ENCODE measurements around the gene COL18A1.

Gene COL18A1

GRCh38 chr21:45470773-45471524 lies 66.0 kb downstream of the COL18A1 start:
- no peak for DNase-seq

- no peak for DNase-seq
These were observed 66.7 kb downstream of the COL18A1 start for GRCh38 chr21:45471525-45472221.

GRCh38 chr21:45472445-45473365 lies 67.7 kb downstream of the COL18A1 start:
- no peak for DNase-seq

- no peak for DNase-seq
These were observed 68.7 kb downstream of the COL18A1 start for GRCh38 chr21:45473496-45474322.

- DNase-seq = no peak
These were observed 69.5 kb downstream of the COL18A1 start for GRCh38 chr21:45474323-45474950.

GRCh38 chr21:45475004-45475685 lies 70.2 kb downstream of the COL18A1 start:
- no peak for DNase-seq

GRCh38 chr21:45475797-45476570 lies 71.0 kb downstream of the COL18A1 start:
- DNase-seq = no peak

- DNase-seq = no peak
These were observed 71.6 kb downstream of the COL18A1 start for GRCh38 chr21:45476582-45476981.

GRCh38 chr21:45477176-45478114 lies 72.5 kb downstream of the COL18A1 start:
- DNase-seq = no peak

- DNase-seq = no peak
These were observed 73.3 kb downstream of the COL18A1 start for GRCh38 chr21:45478115-45478801.

GRCh38 chr21:45478816-45479669 lies 74.1 kb downstream of the COL18A1 start:
- DNase-seq = no peak

GRCh38 chr21:45479691-45480675 lies 75.0 kb downstream of the COL18A1 start:
- no peak for DNase-seq

- no peak for DNase-seq
These were observed 75.9 kb downstream of the COL18A1 start for GRCh38 chr21:45480701-45481500.

- DNase-seq = no peak
These were observed 76.6 kb downstream of the COL18A1 start for GRCh38 chr21:45481566-45481965.
